GM12878 (cell line): ENCODE results near the gene BTBD1. TPM values are rescaled to one million over a fixed set of nuclear protein-coding genes. Genes with fewer than 3 reads are reported as not detected.

Experiments used
- ATF2 ChIP-seq: IDR thresholded peaks from 2 replicates; pipeline ENCODE4 v1.6.1; 2012; ENCODE audit warnings: low read length, inconsistent platforms
- CHD1 ChIP-seq: IDR thresholded peaks from 2 replicates; pipeline ENCODE4 v1.6.1; 2012; ENCODE audit warnings: low read depth, low read length, improper control_type of control experiment
- DPF2 ChIP-seq: fragments of 450-650 bp; IDR thresholded peaks from 2 replicates; pipeline ENCODE4 v1.6.1; 2017; ENCODE audit warnings: mild to moderate bottlenecking
- E2F8 ChIP-seq: fragments of 450-650 bp; IDR thresholded peaks from 2 replicates; pipeline ENCODE4 v1.6.1; 2018; ENCODE audit warnings: mild to moderate bottlenecking, low read depth, moderate library complexity; ENCODE audit not compliant: partially characterized antibody
- JUND ChIP-seq: IDR thresholded peaks from 2 replicates; pipeline ENCODE4 v1.6.1; 2012; ENCODE audit warnings: low read depth, mild to moderate bottlenecking, low read length, improper control_type of control experiment, moderate library complexity
- KDM1A ChIP-seq: fragments of 200-600 bp; sonication (generic); IDR thresholded peaks from 2 replicates; pipeline ENCODE4 v1.6.1; 2016; ENCODE audit warnings: borderline replicate concordance
- NFYA ChIP-seq: IDR thresholded peaks from 2 replicates; pipeline ENCODE4 v1.6.1; 2011; ENCODE audit warnings: low read depth, mild to moderate bottlenecking, low read length, improper control_type of control experiment, borderline replicate concordance
- SIX5 ChIP-seq: IDR thresholded peaks from 2 replicates; pipeline ENCODE4 v1.6.1; 2011; ENCODE audit warnings: mild to moderate bottlenecking, low read depth, low read length, moderate library complexity; ENCODE audit not compliant: severe bottlenecking
- ZNF24 ChIP-seq: fragments of 450-650 bp; IDR thresholded peaks from 2 replicates; pipeline ENCODE4 v1.6.1; 2017; ENCODE audit warnings: antibody characterized with exemption, mild to moderate bottlenecking
- polyA plus RNA-seq, 11 experiments: library from polyadenylated mRNA; depleted of rRNA in 4 of 11; unstranded in 6 of 11; stranded (reverse) in 5 of 11; fragments of >200 nt; fragmentation: Nextera tagmentation in 4 of 11; fragmentation: Illumina TruSeq in 1 of 11; extraction: Ambion mirVana in 4 of 11; extraction: Trizol in 1 of 11; gene quantifications; 1 replicate in 1 of 11; 2 replicates in 10 of 11; pipeline versions ENCODE4 v1.2.1 to v1.2.3, GENCODE V29; 2011 to 2016; ENCODE audit warnings: inconsistent platforms in 2 of 11, missing spikeins in 2 of 11, low read depth in 1 of 11
- total RNA-seq, 4 experiments: library from RNA; depleted of rRNA in 3 of 4; stranded (reverse); fragments of >200 nt in 3 of 4; fragmentation: Illumina TruSeq in 1 of 4; extraction: Trizol in 1 of 4; gene quantifications; 2 replicates each; pipeline versions ENCODE4 v1.2.1 to v1.2.3, GENCODE V29; 2013 to 2021

BTBD1 gene
- total and polyA plus RNA-seq, 10 of the 15 experiments (the other 5 are each of a cell fraction or from before 2014, with no cell fraction given) = 17.5 to 90.4 (median 73.1) TPM

GRCh38 chr15:82993144-82993543 lies 73.9 kb downstream of the BTBD1 start (continued):
- no peak for TF ChIP-seq ATF2
- TF ChIP-seq ZNF24 = no peak
- TF ChIP-seq CHD1 = no peak
- TF ChIP-seq JUND = no peak
- TF ChIP-seq SIX5 = no peak
- no peak for TF ChIP-seq DPF2
- TF ChIP-seq E2F8 = no peak
- TF ChIP-seq KDM1A = no peak
- TF ChIP-seq NFYA = no peak
